ENCODE results near the gene SIGMAR1.

GRCh38 chr9:34594177-34594576, 43.4 kb downstream of the SIGMAR1 start:
- TF ChIP-seq CTCF (IDR thresholded peaks at IDR 0.05) (no peak), ZFX (IDR thresholded peaks at IDR 0.05; ENCODE audit: borderline replicate concordance) (no peak)
